ENCODE measurements around the gene PLA2G4B. TPM values are rescaled to one million over a fixed set of nuclear protein-coding genes. Genes with fewer than 3 reads are reported as not detected.
A peak's percentile ranks its signal among the peaks of the same experiment; 100 is the strongest.

The PLA2G4B gene
- polyA plus RNA-seq, 1 donor (not counting 4 experiments of a cell fraction or from before 2014, with no cell fraction given) = 8.6 TPM

GRCh38 chr15:41790756-41791546 lies 47.7 kb upstream of the PLA2G4B start:
- DNase-seq (ENCODE audit: low read depth, low spot score) (no peak), FAIRE-seq (peak; percentile 75)
- peaks cover 76% of the 10 kb centered on the region for H3K4me1 ChIP-seq (ENCODE audit: control insufficient read depth, extremely low read depth, insufficient read depth, low read length)
- H2AFZ ChIP-seq (ENCODE audit: control insufficient read depth, low read length) = no peak overlapping the region
- H3K27me3 ChIP-seq (ENCODE audit: control insufficient read depth, extremely low read depth, insufficient read depth, low read length) = no peaks in the 10 kb centered on the region
- H3K79me2 ChIP-seq (ENCODE audit: control insufficient read depth, insufficient read depth, low read length) = peaks cover 83% of the 10 kb centered on the region
- H4K20me1 ChIP-seq (ENCODE audit: control insufficient read depth, extremely low read depth, insufficient read depth, low read length) = no peaks in the 10 kb centered on the region
- peaks cover 8 to 10% of the 10 kb centered on the region in 2 experiments for H3K36me3 ChIP-seq (ENCODE audit: control insufficient read depth in 2 of 2, extremely low read depth in 1 of 2, insufficient read depth in 2 of 2, low read length in 2 of 2)
- peak overlapping the region; percentile 59 for H3K27ac ChIP-seq (ENCODE audit: control insufficient read depth, insufficient read depth, low read length)
- no peaks in the 10 kb centered on the region for H3K9me3 ChIP-seq (ENCODE audit: control insufficient read depth, low read depth, low read length)
- no peaks in the 10 kb centered on the region for H3K9me1 ChIP-seq (ENCODE audit: control insufficient read depth, extremely low read depth, insufficient read depth, low read length)
- H3K9ac ChIP-seq (ENCODE audit: control insufficient read depth, extremely low read depth, insufficient read depth, low read length) = peak overlapping the region; percentile 24
- peak overlapping the region in 1 of 3 experiments; percentile 2 for H3K4me3 ChIP-seq (ENCODE audit: control insufficient read depth in 2 of 3, extremely low read depth in 1 of 3, insufficient read depth in 2 of 3, low read depth in 1 of 3, low read length in 3 of 3)
- no peak for TF ChIP-seq EZH2 (IDR thresholded peaks at IDR 0.05; ENCODE audit: low read length)
- TF ChIP-seq CTCF (optimal IDR thresholded peaks at IDR 0.05 in 1 of 3, IDR thresholded peaks at IDR 0.05 in 1 of 3, conservative IDR thresholded peaks at IDR 0.05 in 1 of 3; ENCODE audit: extremely low read depth in 1 of 3, insufficient read depth in 2 of 3, low read length in 3 of 3) = no peak
- dilution Hi-C loops (cut with MboI; ENCODE audit: extremely low pct_ligation_motif_present, low sequenced_read_pairs) = no loop called here
- H3K4me2 ChIP-seq (ENCODE audit: control insufficient read depth, extremely low read depth, insufficient read depth, low read depth, low read length) = peak overlapping the region; percentile 40

GRCh38 chr15:41791547-41791937 lies 47.1 kb upstream of the PLA2G4B start:
- peak overlapping the region; percentile 59 for H3K27ac ChIP-seq (ENCODE audit: control insufficient read depth, insufficient read depth, low read length)
- H3K27me3 ChIP-seq (ENCODE audit: control insufficient read depth, extremely low read depth, insufficient read depth, low read length) = no peaks in the 10 kb centered on the region
- no peak for FAIRE-seq
- no peaks in the 10 kb centered on the region for H3K9me1 ChIP-seq (ENCODE audit: control insufficient read depth, extremely low read depth, insufficient read depth, low read length)
- dilution Hi-C loops (cut with MboI; ENCODE audit: extremely low pct_ligation_motif_present, low sequenced_read_pairs) = no loop called here
- no peak overlapping the region for H3K4me3 ChIP-seq (ENCODE audit: control insufficient read depth in 2 of 3, extremely low read depth in 1 of 3, insufficient read depth in 2 of 3, low read depth in 1 of 3, low read length in 3 of 3)
- peak overlapping the region; percentile 24 for H3K9ac ChIP-seq (ENCODE audit: control insufficient read depth, extremely low read depth, insufficient read depth, low read length)
- H4K20me1 ChIP-seq (ENCODE audit: control insufficient read depth, extremely low read depth, insufficient read depth, low read length) = no peaks in the 10 kb centered on the region
- H3K4me1 ChIP-seq (ENCODE audit: control insufficient read depth, extremely low read depth, insufficient read depth, low read length) = peaks cover 82% of the 10 kb centered on the region
- H3K4me2 ChIP-seq (ENCODE audit: control insufficient read depth, extremely low read depth, insufficient read depth, low read depth, low read length) = peak overlapping the region; percentile 40
- DNase-seq (ENCODE audit: low read depth, low spot score) = no peak
- H2AFZ ChIP-seq (ENCODE audit: control insufficient read depth, low read length) = no peak overlapping the region
- no peak for TF ChIP-seq CTCF (optimal IDR thresholded peaks at IDR 0.05 in 1 of 3, IDR thresholded peaks at IDR 0.05 in 1 of 3, conservative IDR thresholded peaks at IDR 0.05 in 1 of 3; ENCODE audit: extremely low read depth in 1 of 3, insufficient read depth in 2 of 3, low read length in 3 of 3)
- TF ChIP-seq EZH2 (IDR thresholded peaks at IDR 0.05; ENCODE audit: low read length) = no peak
- no peaks in the 10 kb centered on the region for H3K9me3 ChIP-seq (ENCODE audit: control insufficient read depth, low read depth, low read length)
- peaks cover 80% of the 10 kb centered on the region for H3K79me2 ChIP-seq (ENCODE audit: control insufficient read depth, insufficient read depth, low read length)
- H3K36me3 ChIP-seq (ENCODE audit: control insufficient read depth in 2 of 2, extremely low read depth in 1 of 2, insufficient read depth in 2 of 2, low read length in 2 of 2) = peaks cover 10% of the 10 kb centered on the region in 2 experiments

All from keratinocyte (primary cell).